ENCODE results near the gene FBXW7.

- TF ChIP-seq CTCF (IDR thresholded peaks at IDR 0.05; ENCODE audit: low read depth, low read length) = no peak
- TF ChIP-seq POLR2A (IDR thresholded peaks at IDR 0.05; ENCODE audit: extremely low read depth, insufficient read length) = no peak
- TF ChIP-seq MYC (IDR thresholded peaks at IDR 0.05; ENCODE audit: low read depth, low read length) = no peak
Observed at GRCh38 chr4:152306541-152306940, 229.4 kb downstream of the FBXW7 start.

Measured in NB4 (cell line).